GM23338 (cell line): ENCODE results near the gene SCAPER. TPM values are rescaled to one million over a fixed set of nuclear protein-coding genes. Genes with fewer than 3 reads are reported as not detected.

ENCODE experiments used
- ATAC-seq: fragments of 200-7000 bp; cut with Tn5 transposase; 3 replicates; pipeline ENCODE4 v1.9.1; 2020
- DNase-seq: peaks from one replicate; pipeline ENCODE4 v3.0.0-alpha.2; 2015; ENCODE audit warnings: low spot score
- H2AFZ ChIP-seq: fragments of 200-600 bp; sonication (generic); 2 replicates; pipeline ENCODE4 v1.8.0; 2016; ENCODE audit warnings: antibody characterized with exemption, mild to moderate bottlenecking, moderate library complexity
- H3F3A ChIP-seq: fragments of 200-600 bp; sonication (generic); replicated peaks from 2 replicates; pipeline ENCODE4 v1.8.0; 2017; ENCODE audit warnings: antibody characterized with exemption, mixed run types, low read depth
- H3K27ac ChIP-seq: fragments of 200-600 bp; sonication (generic); 2 replicates; pipeline ENCODE4 v1.6.1; 2016; ENCODE audit warnings: low read depth
- H3K27me3 ChIP-seq: fragments of 200-600 bp; sonication (generic); 2 replicates; pipeline ENCODE4 v1.8.0; 2016; ENCODE audit warnings: mild to moderate bottlenecking, mixed run types, moderate library complexity; ENCODE audit not compliant: insufficient read depth
- H3K36me3 ChIP-seq: fragments of 200-600 bp; sonication (generic); 2 replicates; pipeline ENCODE4 v1.8.0; 2016; ENCODE audit warnings: mild to moderate bottlenecking; ENCODE audit not compliant: insufficient read depth
- H3K4me1 ChIP-seq: fragments of 200-600 bp; sonication (generic); 2 replicates; pipeline ENCODE4 v1.8.0; 2016; ENCODE audit warnings: mild to moderate bottlenecking, moderate library complexity; ENCODE audit not compliant: insufficient read depth
- H3K4me2 ChIP-seq: fragments of 200-600 bp; sonication (generic); 2 replicates; pipeline ENCODE4 v1.7.1; 2017; ENCODE audit warnings: mixed run types
- H3K4me3 ChIP-seq: fragments of 200-600 bp; sonication (generic); 2 replicates; pipeline ENCODE4 v1.6.1; 2016; ENCODE audit warnings: mixed run types
- H3K79me2 ChIP-seq: fragments of 200-600 bp; sonication (generic); replicated peaks from 2 replicates; pipeline ENCODE4 v1.8.0; 2017; ENCODE audit warnings: mild to moderate bottlenecking; ENCODE audit not compliant: insufficient read depth
- H3K9me2 ChIP-seq: fragments of 200-600 bp; sonication (generic); 2 replicates; pipeline ENCODE4 v1.8.0; 2017; ENCODE audit not compliant: insufficient read depth
- H4K20me1 ChIP-seq: fragments of 200-600 bp; sonication (generic); replicated peaks from 2 replicates; pipeline ENCODE4 v1.8.0; 2017; ENCODE audit warnings: mild to moderate bottlenecking; ENCODE audit not compliant: insufficient read depth
- H3K27ac Mint-ChIP-seq: 2 replicates; pipeline ENCODE4 v1.8.0; 2020; ENCODE audit warnings: inconsistent platforms, mild to moderate bottlenecking, moderate library complexity, mixed read lengths
- H3K27me3 Mint-ChIP-seq: 3 replicates; pipeline ENCODE4 v1.8.0; 2022; ENCODE audit warnings: low read depth, mild to moderate bottlenecking, moderate library complexity, mixed read lengths, inconsistent platforms; ENCODE audit not compliant: insufficient read depth, poor library complexity
- H3K36me3 Mint-ChIP-seq: 3 replicates; pipeline ENCODE4 v1.8.0; 2021; ENCODE audit warnings: low read depth, mild to moderate bottlenecking, inconsistent platforms, moderate library complexity, mixed read lengths
- H3K4me1 Mint-ChIP-seq: 3 replicates; pipeline ENCODE4 v1.8.0; 2020; ENCODE audit warnings: mild to moderate bottlenecking, inconsistent platforms, mixed read lengths
- H3K4me3 Mint-ChIP-seq: 3 replicates; pipeline ENCODE4 v1.8.0; 2021; ENCODE audit warnings: moderate library complexity, mild to moderate bottlenecking, inconsistent platforms, mixed read lengths
- H3K9me3 Mint-ChIP-seq: 3 replicates; pipeline ENCODE4 v1.8.0; 2020; ENCODE audit warnings: moderate library complexity, mild to moderate bottlenecking, inconsistent platforms, mixed read lengths
- CREB1 ChIP-seq: fragments of 250-450 bp; sonication (Bioruptor Pico); IDR thresholded peaks from 2 replicates; pipeline ENCODE4 v1.5.0; 2020; ENCODE audit warnings: low read depth, mild to moderate bottlenecking, moderate library complexity
- CTCF ChIP-seq, 2 experiments: fragments of 200-600 bp in 1 of 2; sonication (generic) in 1 of 2; conservative IDR thresholded peaks; 2 replicates each; pipeline versions ENCODE4 v1.5.1 to v1.6.1; 2016 to 2017; ENCODE audit warnings: antibody characterized with exemption in 2 of 2, low read depth in 2 of 2, mild to moderate bottlenecking in 2 of 2, moderate library complexity in 1 of 2
- ETS1 ChIP-seq: IDR thresholded peaks from 2 replicates; pipeline ENCODE4 v1.6.1; 2016; ENCODE audit warnings: antibody characterized with exemption
- EZH2 ChIP-seq: fragments of 200-600 bp; sonication (generic); IDR thresholded peaks from one replicate; pipeline ENCODE4 v1.8.0; 2017; ENCODE audit warnings: antibody characterized with exemption, mild to moderate bottlenecking, low read depth; ENCODE audit not compliant: unreplicated experiment
- EZH2phosphoT487 ChIP-seq: fragments of 200-600 bp; sonication (generic); IDR thresholded peaks from one replicate; pipeline ENCODE4 v1.8.1; 2018; ENCODE audit warnings: antibody characterized with exemption; ENCODE audit not compliant: unreplicated experiment
- JUNB ChIP-seq: IDR thresholded peaks from one replicate; pipeline ENCODE4 v1.6.1; 2016; ENCODE audit warnings: antibody characterized with exemption; ENCODE audit not compliant: unreplicated experiment
- NANOG ChIP-seq: IDR thresholded peaks from 2 replicates; pipeline ENCODE4 v1.6.1; 2016; ENCODE audit warnings: antibody characterized with exemption, borderline replicate concordance
- POLR2AphosphoS5 ChIP-seq: IDR thresholded peaks from 2 replicates; pipeline ENCODE4 v1.6.1; 2016; ENCODE audit warnings: antibody characterized with exemption, low read depth
- REST ChIP-seq: IDR thresholded peaks from one replicate; pipeline ENCODE4 v1.6.1; 2018; ENCODE audit warnings: antibody characterized with exemption; ENCODE audit not compliant: unreplicated experiment
- STAT1 ChIP-seq: IDR thresholded peaks from one replicate; pipeline ENCODE4 v1.6.1; 2016; ENCODE audit warnings: antibody characterized with exemption; ENCODE audit not compliant: unreplicated experiment
- ZNF114 ChIP-seq: fragments of 250-450 bp; sonication (Bioruptor Pico); IDR thresholded peaks from 2 replicates; pipeline ENCODE4 v1.5.0; 2020; ENCODE audit warnings: mild to moderate bottlenecking, moderate library complexity
- ZNF331 ChIP-seq: fragments of 250-450 bp; sonication (Bioruptor Pico); IDR thresholded peaks from 2 replicates; pipeline ENCODE4 v1.5.0; 2020; ENCODE audit warnings: low read depth, mild to moderate bottlenecking, moderate library complexity
- ZNF462 ChIP-seq: fragments of 250-450 bp; sonication (Bioruptor Pico); IDR thresholded peaks from 2 replicates; pipeline ENCODE4 v1.5.0; 2020; ENCODE audit warnings: mild to moderate bottlenecking, moderate library complexity
- polyA plus RNA-seq: library from polyadenylated mRNA; unstranded; fragments of >200 nt; fragmentation: Nextera tagmentation; extraction: Ambion mirVana; gene quantifications from 2 replicates; pipeline ENCODE4 v1.2.1, GENCODE V29; 2016
- total RNA-seq: library from RNA; depleted of rRNA; stranded (reverse); fragments of >200 nt; shearing (Covaris generic); gene quantifications from 2 replicates; pipeline ENCODE4 v1.2.3, GENCODE V29; 2014

SCAPER gene
- total and polyA plus RNA-seq, 2 experiments from 2014 or later = 9.1 to 17.6 TPM

GRCh38 chr15:76381366-76381765 lies 523.8 kb downstream of the SCAPER start:
- Histone ChIP-seq H3K4me2 (no peak overlapping the region), H3F3A (no peaks in the 10 kb centered on the region), H2AFZ (no peak overlapping the region), H3K4me1 (no peaks in the 10 kb centered on the region), H3K9me2 (no peaks in the 10 kb centered on the region), H3K36me3 (no peaks in the 10 kb centered on the region), H3K27me3 (no peaks in the 10 kb centered on the region), H4K20me1 (no peaks in the 10 kb centered on the region), H3K27ac (no peak overlapping the region), H3K4me3 (no peak overlapping the region), H3K79me2 (no peaks in the 10 kb centered on the region)
- no peak for DNase-seq
- Mint-ChIP-seq H3K27me3 (no peaks in the 10 kb centered on the region), H3K27ac (no peak overlapping the region), H3K9me3 (no peaks in the 10 kb centered on the region), H3K36me3 (no peaks in the 10 kb centered on the region), H3K4me1 (0 out of 3 replicates have a peak, but pooled peaks cover 2% of the 10 kb centered on the region), H3K4me3 (no peak overlapping the region)
- no peak for ATAC-seq
- TF ChIP-seq ZNF331 (CRISPR knock-in tag) (no peak), ZNF114 (CRISPR knock-in tag) (no peak), ETS1 (no peak), REST (no peak), EZH2 (no peak), JUNB (no peak), STAT1 (no peak), ZNF462 (no peak), CTCF (conservative IDR thresholded peaks at IDR 0.05; ENCODE audit: low read depth in 2 of 2) (no peak), POLR2AphosphoS5 (no peak), CREB1 (CRISPR knock-in tag) (no peak), NANOG (no peak), EZH2phosphoT487 (no peak)
